Mesendoderm (in vitro differentiated cells): ENCODE data around the gene C1QTNF5.

ENCODE experiments used
- DNase-seq: peaks from one replicate; pipeline ENCODE4 v3.0.0; 2013
- H2AK5ac ChIP-seq: 2 replicates; pipeline ENCODE4 v1.6.1; 2013; ENCODE audit warnings: low read length, inconsistent platforms
- H2BK120ac ChIP-seq: 2 replicates; pipeline ENCODE4 v1.6.1; 2013; ENCODE audit warnings: low read depth, mild to moderate bottlenecking, low read length, moderate library complexity, mixed read lengths
- H2BK15ac ChIP-seq: replicated peaks from 2 replicates; pipeline ENCODE4 v1.6.1; 2013; ENCODE audit warnings: low read depth, mild to moderate bottlenecking, moderate library complexity
- H2BK5ac ChIP-seq: 2 replicates; pipeline ENCODE4 v1.6.1; 2013; ENCODE audit warnings: low read length, inconsistent platforms
- H3K18ac ChIP-seq: 2 replicates; pipeline ENCODE4 v1.6.1; 2013; ENCODE audit warnings: mild to moderate bottlenecking, low read length, mixed read lengths
- H3K23ac ChIP-seq: one replicate; pipeline ENCODE4 v1.6.1; 2013; ENCODE audit warnings: low read length
- H3K27ac ChIP-seq: 2 replicates; pipeline ENCODE4 v1.5.1; 2013; ENCODE audit warnings: low read depth, mild to moderate bottlenecking, inconsistent platforms, low read length, moderate library complexity
- H3K27me3 ChIP-seq: 2 replicates; pipeline ENCODE4 v1.6.1; 2013; ENCODE audit warnings: low read length, control low read depth, mild to moderate bottlenecking, inconsistent platforms; ENCODE audit not compliant: insufficient read depth, poor library complexity
- H3K36me3 ChIP-seq: 2 replicates; pipeline ENCODE4 v1.6.1; 2013; ENCODE audit warnings: low read length, inconsistent platforms; ENCODE audit not compliant: control insufficient read depth, insufficient read depth
- H3K4ac ChIP-seq: one replicate; pipeline ENCODE4 v1.6.1; 2013; ENCODE audit warnings: low read depth, mild to moderate bottlenecking, low read length, moderate library complexity
- H3K4me1 ChIP-seq: 2 replicates; pipeline ENCODE4 v1.6.1; 2013; ENCODE audit warnings: low read depth, low read length, inconsistent platforms; ENCODE audit not compliant: control insufficient read depth
- H3K4me2 ChIP-seq: 2 replicates; pipeline ENCODE4 v1.6.1; 2013; ENCODE audit warnings: low read length
- H3K4me3 ChIP-seq: 2 replicates; pipeline ENCODE4 v1.5.1; 2013; ENCODE audit warnings: mild to moderate bottlenecking, low read length
- H3K56ac ChIP-seq: one replicate; pipeline ENCODE4 v1.6.1; 2013; ENCODE audit warnings: low read length
- H3K79me1 ChIP-seq: 2 replicates; pipeline ENCODE4 v1.6.1; 2013; ENCODE audit warnings: low read length, inconsistent platforms
- H3K79me2 ChIP-seq: 2 replicates; pipeline ENCODE4 v1.6.1; 2013; ENCODE audit warnings: mild to moderate bottlenecking, low read length; ENCODE audit not compliant: control insufficient read depth, insufficient read depth
- H3K9ac ChIP-seq: 2 replicates; pipeline ENCODE4 v1.6.1; 2013; ENCODE audit warnings: low read length, inconsistent platforms
- H4K5ac ChIP-seq: one replicate; pipeline ENCODE4 v1.6.1; 2013; ENCODE audit warnings: low read length
- H4K8ac ChIP-seq: one replicate; pipeline ENCODE4 v1.6.1; 2013; ENCODE audit warnings: low read depth, mild to moderate bottlenecking, control low read depth, low read length, moderate library complexity
- WGBS: extraction: QIAGEN DNeasy Blood & Tissue Kit; methylation state at CpG from one replicate; pipeline ENCODE4 v1.1.7; 2013; ENCODE audit warnings: low lambda C conversion rate, missing lambda C conversion rate; ENCODE audit not compliant: insufficient coverage; ENCODE audit errors: extremely low coverage; 5-methylcytosine and 5-hydroxymethylcytosine counted together

C1QTNF5 gene

GRCh38 chr11:119310682-119311052, 30.0 kb downstream of the C1QTNF5 start:
- H4K8ac ChIP-seq, result no peak overlapping the region
- H3K23ac ChIP-seq, result no peak overlapping the region
- peaks cover 5% of the 10 kb centered on the region for H3K4me1 ChIP-seq
- no peaks in the 10 kb centered on the region for H3K27me3 ChIP-seq
- H3K79me2 ChIP-seq, result no peaks in the 10 kb centered on the region
- H4K5ac ChIP-seq, result no peak overlapping the region
- no peak overlapping the region for H3K18ac ChIP-seq
- peaks cover 3% of the 10 kb centered on the region for H3K79me1 ChIP-seq
- H3K56ac ChIP-seq, result peak overlapping the region; percentile 51
- H3K9ac ChIP-seq, result no peak overlapping the region
- no peak for DNase-seq
- no peak overlapping the region for H3K4ac ChIP-seq
- no peak overlapping the region for H3K4me2 ChIP-seq
- H2BK15ac ChIP-seq, result no peak overlapping the region
- H3K27ac ChIP-seq, result no peak overlapping the region
- H3K36me3 ChIP-seq, result peaks cover 6% of the 10 kb centered on the region
- H2BK120ac ChIP-seq, result no peak overlapping the region
- WGBS, result no CpG with 5 or more reads among the region's 20 CpGs
- H2AK5ac ChIP-seq, result no peak overlapping the region
- H2BK5ac ChIP-seq, result no peak overlapping the region
- H3K4me3 ChIP-seq, result no peak overlapping the region

- H3K79me2 ChIP-seq, result no peaks in the 10 kb centered on the region
- no peak overlapping the region for H2BK120ac ChIP-seq
- H3K4me3 ChIP-seq, result no peak overlapping the region
- H3K27ac ChIP-seq, result no peak overlapping the region
- H2AK5ac ChIP-seq, result no peak overlapping the region
- no peaks in the 10 kb centered on the region for H3K27me3 ChIP-seq
- no peak overlapping the region for H3K56ac ChIP-seq
- peak; percentile 91 for DNase-seq
- peaks cover 2% of the 10 kb centered on the region for H3K4me1 ChIP-seq
- H2BK15ac ChIP-seq, result no peak overlapping the region
- no peak overlapping the region for H3K4ac ChIP-seq
- H3K18ac ChIP-seq, result no peak overlapping the region
- no peak overlapping the region for H4K5ac ChIP-seq
- peaks cover 2% of the 10 kb centered on the region for H3K79me1 ChIP-seq
- H4K8ac ChIP-seq, result no peak overlapping the region
- no peak overlapping the region for H3K4me2 ChIP-seq
- peaks cover 6% of the 10 kb centered on the region for H3K36me3 ChIP-seq
- no peak overlapping the region for H2BK5ac ChIP-seq
- no CpG with 5 or more reads among the region's 17 CpGs for WGBS
- no peak overlapping the region for H3K9ac ChIP-seq
- H3K23ac ChIP-seq, result no peak overlapping the region
Observed at GRCh38 chr11:119309953-119310681, 30.6 kb downstream of the C1QTNF5 start.

- H4K5ac ChIP-seq, result no peak overlapping the region
- no peaks in the 10 kb centered on the region for H3K27me3 ChIP-seq
- H2BK5ac ChIP-seq, result no peak overlapping the region
- H3K9ac ChIP-seq, result no peak overlapping the region
- no peak overlapping the region for H3K27ac ChIP-seq
- no peak overlapping the region for H3K23ac ChIP-seq
- H3K79me1 ChIP-seq, result no peaks in the 10 kb centered on the region
- no peak overlapping the region for H4K8ac ChIP-seq
- no peak overlapping the region for H3K4me3 ChIP-seq
- no peaks in the 10 kb centered on the region for H3K79me2 ChIP-seq
- no peak overlapping the region for H3K56ac ChIP-seq
- no peak overlapping the region for H2AK5ac ChIP-seq
- no peak overlapping the region for H3K4ac ChIP-seq
- no peak overlapping the region for H2BK15ac ChIP-seq
- H2BK120ac ChIP-seq, result no peak overlapping the region
- no CpG with 5 or more reads among the region's 11 CpGs for WGBS
- peaks cover 2% of the 10 kb centered on the region for H3K4me1 ChIP-seq
- H3K18ac ChIP-seq, result no peak overlapping the region
- H3K4me2 ChIP-seq, result no peak overlapping the region
- peaks cover 6% of the 10 kb centered on the region for H3K36me3 ChIP-seq
- DNase-seq, result no peak
Observed at GRCh38 chr11:119309411-119309810, 31.3 kb downstream of the C1QTNF5 start.

- Histone ChIP-seq H4K8ac (no peak overlapping the region), H2BK15ac (no peak overlapping the region), H3K4me3 (no peak overlapping the region), H2BK120ac (no peak overlapping the region), H4K5ac (no peak overlapping the region), H3K79me2 (no peaks in the 10 kb centered on the region), H3K27me3 (no peaks in the 10 kb centered on the region), H3K4me1 (peaks cover 2% of the 10 kb centered on the region), H3K4ac (no peak overlapping the region), H2BK5ac (no peak overlapping the region), H3K4me2 (no peak overlapping the region), H3K18ac (no peak overlapping the region), H2AK5ac (no peak overlapping the region), H3K36me3 (peaks cover 7% of the 10 kb centered on the region), H3K56ac (no peak overlapping the region), H3K79me1 (no peaks in the 10 kb centered on the region), H3K27ac (no peak overlapping the region), H3K23ac (no peak overlapping the region), H3K9ac (no peak overlapping the region)
- no peak for DNase-seq
- no CpG with 5 or more reads among the region's 5 CpGs for WGBS
Observed at GRCh38 chr11:119307974-119308373, 32.7 kb downstream of the C1QTNF5 start.

- peak; percentile 70 for DNase-seq
- no peak overlapping the region for H3K4me3 ChIP-seq
- peaks cover 4% of the 10 kb centered on the region for H3K36me3 ChIP-seq
- no peak overlapping the region for H4K5ac ChIP-seq
- H2BK15ac ChIP-seq, result no peak overlapping the region
- WGBS, result no CpG with 5 or more reads among the region's 1 CpG
- H3K27ac ChIP-seq, result no peak overlapping the region
- no peak overlapping the region for H3K4me2 ChIP-seq
- H3K4me1 ChIP-seq, result peaks cover 2% of the 10 kb centered on the region
- no peak overlapping the region for H3K9ac ChIP-seq
- no peak overlapping the region for H4K8ac ChIP-seq
- H3K79me2 ChIP-seq, result no peaks in the 10 kb centered on the region
- H3K23ac ChIP-seq, result no peak overlapping the region
- no peaks in the 10 kb centered on the region for H3K27me3 ChIP-seq
- H3K18ac ChIP-seq, result no peak overlapping the region
- H3K4ac ChIP-seq, result no peak overlapping the region
- no peak overlapping the region for H3K56ac ChIP-seq
- no peaks in the 10 kb centered on the region for H3K79me1 ChIP-seq
- no peak overlapping the region for H2BK120ac ChIP-seq
- H2BK5ac ChIP-seq, result no peak overlapping the region
- H2AK5ac ChIP-seq, result no peak overlapping the region
Observed at GRCh38 chr11:119307219-119307618, 33.5 kb downstream of the C1QTNF5 start.

GRCh38 chr11:119306373-119306890, 34.3 kb downstream of the C1QTNF5 start:
- Histone ChIP-seq H3K4me1 (peaks cover 2% of the 10 kb centered on the region), H3K4me3 (no peak overlapping the region)

More at GRCh38 chr11:119306373-119306890, 34.3 kb downstream of the C1QTNF5 start:
- no CpG with 5 or more reads among the region's 5 CpGs for WGBS
- H2BK120ac ChIP-seq, result no peak overlapping the region
- H2AK5ac ChIP-seq, result no peak overlapping the region
- H2BK5ac ChIP-seq, result no peak overlapping the region
- H3K36me3 ChIP-seq, result peaks cover 4% of the 10 kb centered on the region
- no peak for DNase-seq
- H4K8ac ChIP-seq, result no peak overlapping the region
- no peak overlapping the region for H3K56ac ChIP-seq
- H3K4me2 ChIP-seq, result no peak overlapping the region
- no peak overlapping the region for H4K5ac ChIP-seq
- H3K27me3 ChIP-seq, result no peaks in the 10 kb centered on the region
- H3K18ac ChIP-seq, result no peak overlapping the region
- H3K9ac ChIP-seq, result no peak overlapping the region
- H3K23ac ChIP-seq, result no peak overlapping the region
- no peak overlapping the region for H3K27ac ChIP-seq
- H3K4ac ChIP-seq, result no peak overlapping the region
- no peak overlapping the region for H2BK15ac ChIP-seq
- no peaks in the 10 kb centered on the region for H3K79me1 ChIP-seq
- H3K79me2 ChIP-seq, result no peaks in the 10 kb centered on the region
